HepG2 (cell line): ENCODE results near the gene DLAT. TPM values are rescaled to one million over a fixed set of nuclear protein-coding genes. Genes with fewer than 3 reads are reported as not detected.

Experiments used
- AGO2 ChIP-seq: fragments of 200-400 bp; formaldehyde crosslinking; optimal IDR thresholded peaks from 2 replicates; pipeline ENCODE3; 2017; ENCODE audit warnings: mild to moderate bottlenecking, low read depth, low read length, moderate library complexity
- ATAD3A ChIP-seq: sonication (generic); formaldehyde crosslinking; IDR thresholded peaks from 2 replicates; pipeline ENCODE4 v1.4.0; 2020; ENCODE audit warnings: missing genetic modification reagents
- ATRX ChIP-seq: sonication (generic); formaldehyde crosslinking; IDR thresholded peaks from 2 replicates; pipeline ENCODE4 v1.4.0; 2020; ENCODE audit warnings: missing genetic modification reagents, borderline replicate concordance
- CAMTA2 ChIP-seq: sonication (generic); formaldehyde crosslinking; IDR thresholded peaks from 2 replicates; pipeline ENCODE4 v1.4.0; 2020; ENCODE audit warnings: mild to moderate bottlenecking, missing genetic modification reagents, borderline replicate concordance
- CCAR2 ChIP-seq: fragments of 200-400 bp; formaldehyde crosslinking; optimal IDR thresholded peaks from 2 replicates; pipeline ENCODE3; 2018; ENCODE audit warnings: low read depth, mild to moderate bottlenecking, low read length, moderate library complexity
- CENPT ChIP-seq: sonication (generic); formaldehyde crosslinking; IDR thresholded peaks from 2 replicates; pipeline ENCODE4 v1.8.0; 2022; ENCODE audit warnings: low read depth, mild to moderate bottlenecking, moderate library complexity, missing genetic modification reagents
- GFI1 ChIP-seq: sonication (generic); formaldehyde crosslinking; IDR thresholded peaks from 2 replicates; pipeline ENCODE4 v1.5.0; 2020; ENCODE audit warnings: missing genetic modification reagents, mild to moderate bottlenecking, borderline replicate concordance
- HOXA3 ChIP-seq: sonication (generic); formaldehyde crosslinking; IDR thresholded peaks from 2 replicates; pipeline ENCODE4 v1.5.0; 2020; ENCODE audit warnings: missing genetic modification reagents
- KDM2A ChIP-seq: sonication (generic); formaldehyde crosslinking; IDR thresholded peaks from 2 replicates; pipeline ENCODE4 v1.4.0; 2020; ENCODE audit warnings: low read depth, missing genetic modification reagents, borderline replicate concordance
- KDM5B ChIP-seq: sonication (generic); formaldehyde crosslinking; IDR thresholded peaks from 2 replicates; pipeline ENCODE4 v1.4.0; 2020; ENCODE audit warnings: missing genetic modification reagents, mild to moderate bottlenecking, borderline replicate concordance
- MIER3 ChIP-seq: IDR thresholded peaks from 2 replicates; pipeline ENCODE4 v1.6.1; 2016; ENCODE audit warnings: missing compliant biosample characterization, borderline replicate concordance
- NR2F2 ChIP-seq: IDR thresholded peaks from 2 replicates; pipeline ENCODE4 v1.6.1; 2012; ENCODE audit warnings: low read depth, inconsistent platforms, borderline replicate concordance
- POLR2AphosphoS5 ChIP-seq: IDR thresholded peaks from 2 replicates; pipeline ENCODE4 v1.6.1; 2012; ENCODE audit warnings: low read depth, low read length
- TEAD2 ChIP-seq: sonication (generic); formaldehyde crosslinking; IDR thresholded peaks from 2 replicates; pipeline ENCODE4 v1.9.0; 2021; ENCODE audit warnings: missing genetic modification reagents
- ZFP90 ChIP-seq: sonication (generic); formaldehyde crosslinking; IDR thresholded peaks from 2 replicates; pipeline ENCODE4 v1.8.0; 2022; ENCODE audit warnings: missing genetic modification reagents, mild to moderate bottlenecking, inconsistent platforms, borderline replicate concordance
- ZNF142 ChIP-seq: sonication (generic); formaldehyde crosslinking; IDR thresholded peaks from 2 replicates; pipeline ENCODE4 v1.4.0; 2020; ENCODE audit warnings: missing genetic modification reagents
- ZNF256 ChIP-seq: sonication (generic); formaldehyde crosslinking; conservative IDR thresholded peaks from 2 replicates; pipeline ENCODE4 v1.4.0; 2020; ENCODE audit warnings: missing genetic modification reagents
- ZNF296 ChIP-seq: sonication (generic); formaldehyde crosslinking; conservative IDR thresholded peaks from 2 replicates; pipeline ENCODE4 v1.5.0; 2020; ENCODE audit warnings: mild to moderate bottlenecking, missing genetic modification reagents
- ZNF557 ChIP-seq: sonication (generic); formaldehyde crosslinking; IDR thresholded peaks from 2 replicates; pipeline ENCODE4 v1.4.0; 2020; ENCODE audit warnings: missing genetic modification reagents
- ZNF567 ChIP-seq: sonication (generic); formaldehyde crosslinking; IDR thresholded peaks from 2 replicates; pipeline ENCODE4 v1.8.1; 2023; ENCODE audit warnings: mild to moderate bottlenecking, missing genetic modification reagents, borderline replicate concordance
- ZNF616 ChIP-seq: sonication (generic); formaldehyde crosslinking; IDR thresholded peaks from 2 replicates; pipeline ENCODE4 v1.5.0; 2020; ENCODE audit warnings: low read depth, mild to moderate bottlenecking, missing genetic modification reagents
- ZSCAN20 ChIP-seq: sonication (generic); formaldehyde crosslinking; IDR thresholded peaks from 2 replicates; pipeline ENCODE4 v1.4.0; 2020; ENCODE audit warnings: missing genetic modification reagents, mild to moderate bottlenecking, borderline replicate concordance
- polyA plus RNA-seq, 8 experiments: library from polyadenylated mRNA; depleted of rRNA in 3 of 8; stranded (reverse) in 7 of 8; unstranded in 1 of 8; fragments of >200 nt; fragmentation: Illumina TruSeq in 4 of 8; extraction: Trizol in 4 of 8; gene quantifications; 2 replicates each; pipeline versions ENCODE4 v1.2.1 to v1.2.3, GENCODE V29; 2011 to 2016; ENCODE audit warnings: low read depth in 4 of 8, missing spikeins in 1 of 8, mixed read lengths in 1 of 8; ENCODE audit not compliant: insufficient read depth in 1 of 8
- total RNA-seq, 5 experiments: library from RNA; depleted of rRNA; stranded (reverse); fragments of >200 nt; fragmentation: Illumina TruSeq; extraction: Trizol; gene quantifications; 2 replicates each; pipeline ENCODE4 v1.2.3, GENCODE V29; 2016; ENCODE audit warnings: low read depth in 1 of 5

The DLAT gene
- total and polyA plus RNA-seq, 2 of the 13 experiments (the other 11 are each of a cell fraction or from before 2014, with no cell fraction given): 26.4 to 62.2 TPM

GRCh38 chr11:112073941-112074811 lies 49.0 kb downstream of the DLAT start, which contains the start of the genes NKAPD1 and PIH1D2 (continued):
- no peak for TF ChIP-seq CAMTA2 (CRISPR knock-in tag)
- TF ChIP-seq ZFP90: peak; percentile 58; the same call in 1 of the 2 replicates
- TF ChIP-seq ATRX (CRISPR knock-in tag): no peak
- TF ChIP-seq ZNF567: no peak
- TF ChIP-seq KDM5B (CRISPR knock-in tag): peak; percentile 55; the same call in 1 of the 2 replicates
- TF ChIP-seq ZNF296: no peak
- TF ChIP-seq POLR2AphosphoS5: peak; percentile 80
- peak; percentile 75 for TF ChIP-seq CCAR2
- no peak for TF ChIP-seq ATAD3A (CRISPR knock-in tag)
- peak; percentile 33; the same call in 1 of the 2 replicates for TF ChIP-seq ZNF142 (CRISPR knock-in tag)
- no peak for TF ChIP-seq TEAD2 (CRISPR knock-in tag)
- no peak for TF ChIP-seq ZNF557 (CRISPR knock-in tag)
- TF ChIP-seq GFI1: no peak
- peak; percentile 41; the same call in 1 of the 2 replicates for TF ChIP-seq NR2F2
- TF ChIP-seq ZNF616 (CRISPR knock-in tag): no peak
- peak; percentile 52 for TF ChIP-seq AGO2
- no peak for TF ChIP-seq MIER3 (CRISPR knock-in tag)
- TF ChIP-seq CENPT: no peak
- peak; percentile 31; the same call in 1 of the 2 replicates for TF ChIP-seq HOXA3 (CRISPR knock-in tag)
- TF ChIP-seq KDM2A: peak; percentile 90
- TF ChIP-seq ZNF256 (CRISPR knock-in tag): no peak
- TF ChIP-seq ZSCAN20: no peak
